ENCODE results near the gene AQP9.

Gene AQP9

DNA sequence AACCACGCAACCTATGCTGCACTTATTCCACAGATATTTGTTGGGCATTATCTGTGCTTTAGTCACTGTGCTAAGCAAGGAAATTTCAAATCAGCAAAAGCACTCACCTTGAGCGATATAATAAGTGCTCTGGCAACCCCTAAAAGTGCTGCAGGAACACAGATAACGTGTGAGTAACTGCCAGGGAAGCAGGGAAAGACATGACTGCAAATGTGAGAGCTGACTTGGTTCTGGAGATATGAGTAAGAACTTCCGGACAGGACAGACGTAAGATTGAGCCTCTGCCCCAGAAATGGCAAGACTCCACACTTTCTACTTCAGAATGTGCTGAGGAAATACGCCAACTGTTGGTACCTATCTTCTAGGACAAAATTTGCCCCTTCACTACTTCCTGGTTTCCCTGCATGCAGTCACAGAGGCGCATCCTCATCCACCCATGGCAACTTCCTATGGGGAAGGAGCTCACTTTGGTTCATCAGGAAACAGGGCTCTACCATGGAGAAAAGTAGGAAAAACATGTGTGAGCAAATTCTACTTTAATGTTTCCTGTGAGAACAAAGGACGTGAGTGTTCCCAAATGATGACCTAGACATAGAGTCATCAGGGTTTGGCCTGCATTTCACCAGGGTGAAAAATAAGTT, 41.7 kb downstream of the AQP9 start:
- no peaks in the 10 kb centered on the region for H3K27me3 ChIP-seq (ENCODE audit: insufficient read depth, low read length)
- DNase-seq: peak in 1 of 2 donors; percentile 9
- no CpG with 5 or more reads among the region's 8 CpGs for WGBS (ENCODE audit: extremely low coverage, insufficient coverage, insufficient read length)

DNA sequence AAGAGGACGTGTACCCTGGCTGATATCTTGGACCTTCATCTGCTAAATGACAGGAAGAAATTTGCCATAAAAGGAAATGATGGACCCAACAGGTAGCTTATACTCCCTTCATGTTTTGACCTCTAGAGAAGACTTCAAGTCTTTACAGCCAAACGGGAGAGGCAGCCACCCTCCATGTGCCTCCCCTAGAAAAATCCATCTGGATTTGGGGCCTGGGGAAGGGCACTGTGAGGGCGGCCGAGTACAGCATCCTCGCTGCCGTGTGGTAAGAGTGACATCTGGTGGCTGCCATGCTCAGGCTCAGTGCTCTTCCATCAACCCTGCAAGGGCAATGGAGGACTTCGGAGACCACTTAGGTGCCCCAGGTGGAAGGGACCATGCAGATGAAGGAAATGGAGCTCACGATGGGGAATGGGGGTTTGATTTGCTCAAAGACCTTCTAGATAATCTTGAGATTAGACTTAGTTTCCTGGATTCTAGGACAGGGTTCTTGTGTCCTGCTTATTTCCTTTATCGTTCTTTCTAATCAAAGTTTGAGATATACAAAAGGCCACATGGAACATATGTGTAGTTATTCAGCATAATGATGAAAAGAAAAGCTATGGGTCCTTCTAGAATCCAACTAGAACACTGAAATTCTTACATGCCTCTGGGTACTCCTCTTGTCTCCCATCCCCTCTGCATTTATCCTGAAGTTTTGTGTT, 44.4 kb downstream of the AQP9 start:
- DNase-seq: peak; percentile 31 to 68
- Histone ChIP-seq H3K4ac (ENCODE audit: low read depth, low read length) (no peak overlapping the region), H3K27me3 (ENCODE audit: insufficient read depth, low read length) (no peaks in the 10 kb centered on the region), H3K18ac (ENCODE audit: low read length) (no peak overlapping the region), H4K12ac (ENCODE audit: low read depth, low read length) (no peak overlapping the region), H2AK5ac (ENCODE audit: low read length) (no peak overlapping the region), H3K4me1 (ENCODE audit: control insufficient read depth in 1 of 2, insufficient read depth in 2 of 2, low read length in 2 of 2) (no peaks in the 10 kb centered on the region), H3K36me3 (ENCODE audit: control insufficient read depth in 1 of 2, insufficient read depth in 2 of 2, low read length in 2 of 2) (no peaks in the 10 kb centered on the region), H3K14ac (ENCODE audit: low read length) (no peak overlapping the region), H4K8ac (ENCODE audit: low read depth, low read length) (no peak overlapping the region), H3K4me3 (ENCODE audit: low read depth, low read length) (no peak overlapping the region), H3K27ac (ENCODE audit: low read depth, low read length) (no peak overlapping the region), H3K9me3 (ENCODE audit: insufficient read depth, low read depth, low read length) (no peaks in the 10 kb centered on the region), H2BK12ac (ENCODE audit: low read length) (no peak overlapping the region), H3K9ac (ENCODE audit: low read length) (no peak overlapping the region), H3K79me1 (ENCODE audit: low read length) (no peaks in the 10 kb centered on the region), H3K23ac (ENCODE audit: low read length) (no peak overlapping the region), H2AFZ (ENCODE audit: insufficient read depth, low read length, poor library complexity) (no peak overlapping the region), H3K4me2 (ENCODE audit: low read length) (no peak overlapping the region), H3K79me2 (ENCODE audit: control insufficient read depth, insufficient read depth, low read length, poor library complexity) (no peaks in the 10 kb centered on the region), H2BK5ac (ENCODE audit: low read depth, low read length, poor library complexity) (no peak overlapping the region), H4K91ac (ENCODE audit: low read depth, low read length) (no peak overlapping the region), H2BK120ac (ENCODE audit: insufficient read depth, low read length, poor library complexity) (no peak overlapping the region)
- WGBS (ENCODE audit: extremely low coverage, insufficient coverage, insufficient read length): no CpG with 5 or more reads among the region's 9 CpGs

More for the DNA sequence above, 41.7 kb downstream of the AQP9 start:
- Histone ChIP-seq H3K79me2 (ENCODE audit: control insufficient read depth, insufficient read depth, low read length, poor library complexity) (no peaks in the 10 kb centered on the region), H3K18ac (ENCODE audit: low read length) (no peak overlapping the region), H2BK120ac (ENCODE audit: insufficient read depth, low read length, poor library complexity) (no peak overlapping the region), H3K36me3 (ENCODE audit: control insufficient read depth in 1 of 2, insufficient read depth in 2 of 2, low read length in 2 of 2) (no peaks in the 10 kb centered on the region), H4K12ac (ENCODE audit: low read depth, low read length) (no peak overlapping the region), H3K14ac (ENCODE audit: low read length) (no peak overlapping the region), H3K4me3 (ENCODE audit: low read depth, low read length) (no peak overlapping the region), H2BK5ac (ENCODE audit: low read depth, low read length, poor library complexity) (no peak overlapping the region), H3K9ac (ENCODE audit: low read length) (no peak overlapping the region), H3K4me1 (ENCODE audit: control insufficient read depth in 1 of 2, insufficient read depth in 2 of 2, low read length in 2 of 2) (no peaks in the 10 kb centered on the region), H4K8ac (ENCODE audit: low read depth, low read length) (no peak overlapping the region), H2AFZ (ENCODE audit: insufficient read depth, low read length, poor library complexity) (no peak overlapping the region), H4K91ac (ENCODE audit: low read depth, low read length) (no peak overlapping the region), H3K79me1 (ENCODE audit: low read length) (no peaks in the 10 kb centered on the region), H3K4me2 (ENCODE audit: low read length) (no peak overlapping the region), H3K27ac (ENCODE audit: low read depth, low read length) (no peak overlapping the region), H3K23ac (ENCODE audit: low read length) (no peak overlapping the region), H3K4ac (ENCODE audit: low read depth, low read length) (no peak overlapping the region), H2BK12ac (ENCODE audit: low read length) (no peak overlapping the region), H2AK5ac (ENCODE audit: low read length) (no peak overlapping the region), H3K9me3 (ENCODE audit: insufficient read depth, low read depth, low read length) (no peaks in the 10 kb centered on the region)

DNA sequence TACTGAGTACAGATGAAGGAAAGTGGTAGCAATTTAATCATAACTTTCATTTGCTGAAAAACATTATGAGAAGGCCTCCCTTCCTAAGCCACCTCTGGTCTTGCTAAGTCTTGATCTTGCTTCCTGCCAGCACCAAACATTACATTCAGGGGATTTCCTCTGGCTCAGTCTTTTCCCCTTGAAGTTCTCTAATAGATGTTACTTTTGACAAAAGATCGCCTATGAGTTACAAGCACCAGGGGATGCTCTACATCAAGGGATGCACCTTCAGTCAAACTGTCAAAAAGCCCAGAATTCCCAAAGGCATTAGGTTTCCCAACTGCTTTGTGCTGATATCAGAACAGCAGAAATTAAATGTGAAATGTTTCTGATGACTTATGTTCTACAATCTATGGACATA, 47.3 kb downstream of the AQP9 start:
- Histone ChIP-seq H4K8ac (ENCODE audit: low read depth, low read length) (no peak overlapping the region), H2BK5ac (ENCODE audit: low read depth, low read length, poor library complexity) (no peak overlapping the region), H3K79me2 (ENCODE audit: control insufficient read depth, insufficient read depth, low read length, poor library complexity) (no peaks in the 10 kb centered on the region), H3K4me3 (ENCODE audit: low read depth, low read length) (no peak overlapping the region), H3K9ac (ENCODE audit: low read length) (no peak overlapping the region), H2AFZ (ENCODE audit: insufficient read depth, low read length, poor library complexity) (no peak overlapping the region), H3K9me3 (ENCODE audit: insufficient read depth, low read depth, low read length) (no peaks in the 10 kb centered on the region), H2BK12ac (ENCODE audit: low read length) (no peak overlapping the region), H4K91ac (ENCODE audit: low read depth, low read length) (no peak overlapping the region), H3K23ac (ENCODE audit: low read length) (no peak overlapping the region), H3K27ac (ENCODE audit: low read depth, low read length) (no peak overlapping the region), H3K18ac (ENCODE audit: low read length) (no peak overlapping the region), H3K4me2 (ENCODE audit: low read length) (no peak overlapping the region), H3K4me1 (ENCODE audit: control insufficient read depth in 1 of 2, insufficient read depth in 2 of 2, low read length in 2 of 2) (no peaks in the 10 kb centered on the region), H3K4ac (ENCODE audit: low read depth, low read length) (no peak overlapping the region), H3K14ac (ENCODE audit: low read length) (no peak overlapping the region), H2AK5ac (ENCODE audit: low read length) (no peak overlapping the region), H3K36me3 (ENCODE audit: control insufficient read depth in 1 of 2, insufficient read depth in 2 of 2, low read length in 2 of 2) (no peaks in the 10 kb centered on the region), H4K12ac (ENCODE audit: low read depth, low read length) (no peak overlapping the region), H2BK120ac (ENCODE audit: insufficient read depth, low read length, poor library complexity) (no peak overlapping the region), H3K79me1 (ENCODE audit: low read length) (no peaks in the 10 kb centered on the region), H3K27me3 (ENCODE audit: insufficient read depth, low read length) (no peaks in the 10 kb centered on the region)
- DNase-seq: peak in 1 of 2 donors; percentile 3
- no CpG with 5 or more reads among the region's 1 CpG for WGBS (ENCODE audit: extremely low coverage, insufficient coverage, insufficient read length)

DNA sequence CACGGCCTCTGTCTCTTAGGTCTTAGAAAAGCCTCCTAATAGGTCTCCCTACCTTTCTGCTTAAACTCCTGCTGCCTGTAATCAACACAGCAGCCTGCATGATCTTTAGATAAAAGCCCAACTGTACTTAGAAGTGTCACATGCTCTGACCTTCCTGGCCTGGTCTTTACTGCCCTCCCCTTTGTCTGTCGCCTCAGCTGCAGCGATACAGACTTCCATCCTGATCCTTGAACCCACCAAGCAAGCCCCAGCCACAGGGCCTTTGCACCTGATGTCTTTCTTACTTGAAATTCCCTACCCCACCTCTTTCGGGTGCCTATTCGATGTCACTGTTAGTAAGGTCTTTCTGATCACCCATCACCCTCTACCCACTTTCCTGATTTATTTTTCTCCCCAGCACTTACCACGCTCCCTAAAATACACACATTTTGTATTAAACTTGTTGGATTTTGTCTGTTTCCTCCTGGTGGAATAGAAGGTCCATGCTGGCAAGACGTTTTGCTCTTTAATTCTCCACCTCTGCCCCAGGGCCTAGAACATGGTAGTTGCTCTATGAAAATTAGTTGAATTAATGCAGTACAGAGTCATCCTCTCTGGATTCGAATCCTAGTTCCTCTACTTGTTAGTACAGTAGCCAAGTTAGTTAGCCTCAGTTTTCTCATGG, 51.1 kb downstream of the AQP9 start:
- H2BK5ac ChIP-seq (ENCODE audit: low read depth, low read length, poor library complexity): no peak overlapping the region
- no peak overlapping the region for H3K4ac ChIP-seq (ENCODE audit: low read depth, low read length)
- H3K9me3 ChIP-seq (ENCODE audit: insufficient read depth, low read depth, low read length): no peaks in the 10 kb centered on the region
- no peak overlapping the region for H3K23ac ChIP-seq (ENCODE audit: low read length)
- no peak overlapping the region for H2BK12ac ChIP-seq (ENCODE audit: low read length)
- no peak overlapping the region for H3K4me2 ChIP-seq (ENCODE audit: low read length)
- H4K91ac ChIP-seq (ENCODE audit: low read depth, low read length): no peak overlapping the region
- H3K27me3 ChIP-seq (ENCODE audit: insufficient read depth, low read length): no peaks in the 10 kb centered on the region
- no peak overlapping the region for H3K9ac ChIP-seq (ENCODE audit: low read length)
- no peak overlapping the region for H4K12ac ChIP-seq (ENCODE audit: low read depth, low read length)
- no peaks in the 10 kb centered on the region for H3K4me1 ChIP-seq (ENCODE audit: control insufficient read depth in 1 of 2, insufficient read depth in 2 of 2, low read length in 2 of 2)
- WGBS (ENCODE audit: extremely low coverage, insufficient coverage, insufficient read length): 100% methylated on average over 1 of the region's 8 CpGs
- no peak overlapping the region for H2AK5ac ChIP-seq (ENCODE audit: low read length)
- H4K8ac ChIP-seq (ENCODE audit: low read depth, low read length): no peak overlapping the region
- no peak overlapping the region for H3K14ac ChIP-seq (ENCODE audit: low read length)
- no peak overlapping the region for H3K4me3 ChIP-seq (ENCODE audit: low read depth, low read length)
- no peaks in the 10 kb centered on the region for H3K79me2 ChIP-seq (ENCODE audit: control insufficient read depth, insufficient read depth, low read length, poor library complexity)
- no peak overlapping the region for H2BK120ac ChIP-seq (ENCODE audit: insufficient read depth, low read length, poor library complexity)
- H3K79me1 ChIP-seq (ENCODE audit: low read length): no peaks in the 10 kb centered on the region
- H3K18ac ChIP-seq (ENCODE audit: low read length): no peak overlapping the region
- no peak overlapping the region for H2AFZ ChIP-seq (ENCODE audit: insufficient read depth, low read length, poor library complexity)
- no peaks in the 10 kb centered on the region for H3K36me3 ChIP-seq (ENCODE audit: control insufficient read depth in 1 of 2, insufficient read depth in 2 of 2, low read length in 2 of 2)
- no peak overlapping the region for H3K27ac ChIP-seq (ENCODE audit: low read depth, low read length)
- DNase-seq: no peak
